ENCODE measurements around the gene C9orf78.

C9orf78 gene

GRCh38 chr9:129845373-129845772 lies 10.3 kb upstream of the C9orf78 start:
- DNase-seq (ENCODE audit: low read depth, low spot score): no peak

DNA sequence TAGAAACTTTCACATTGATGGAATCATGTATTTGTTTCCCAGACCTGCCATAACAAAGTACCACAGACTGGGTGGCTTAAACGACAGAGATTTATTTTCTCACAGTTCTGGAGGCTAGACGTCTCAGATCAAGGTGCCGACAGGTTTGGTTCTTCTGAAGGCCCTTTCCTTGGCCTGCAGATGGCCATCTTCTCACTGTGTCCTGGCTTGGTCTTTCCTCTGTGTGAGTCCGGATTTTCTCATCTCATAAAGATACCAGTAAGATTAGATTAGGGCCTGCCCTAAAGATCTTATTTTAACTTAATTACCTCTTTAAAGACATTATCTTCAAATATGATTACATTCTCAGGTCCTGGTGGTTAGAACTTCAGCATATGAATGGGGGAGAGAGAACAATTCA lies 6.0 kb upstream of the C9orf78 start:
- DNase-seq (ENCODE audit: low read depth, low spot score): no peak

DNA sequence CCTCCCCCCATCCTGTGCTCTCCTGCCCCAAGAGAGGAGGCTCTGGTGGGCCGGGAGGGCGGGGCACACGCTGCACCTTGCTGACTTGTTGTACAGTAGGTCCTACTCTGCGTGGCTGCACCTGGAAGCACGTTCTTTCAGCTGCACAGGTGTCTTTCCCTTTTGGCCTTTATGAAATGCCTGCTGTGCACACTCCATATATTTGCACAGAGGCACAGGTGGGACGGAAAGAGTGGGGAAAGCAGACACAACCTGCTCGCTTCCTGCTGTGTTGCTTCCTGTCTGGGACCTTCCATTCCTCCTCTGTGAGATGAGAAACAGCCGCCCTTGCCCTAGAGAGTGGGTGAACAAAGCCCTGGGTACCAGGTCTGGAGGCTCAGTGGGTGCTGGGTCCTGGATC lies 5.0 kb upstream of the C9orf78 start:
- DNase-seq (ENCODE audit: low read depth, low spot score): no peak

- no peak for DNase-seq (ENCODE audit: low read depth, low spot score)
Observed at GRCh38 chr9:129839324-129840023, 4.4 kb upstream of the C9orf78 start.

GRCh38 chr9:129838707-129839259 lies 3.7 kb upstream of the C9orf78 start:
- DNase-seq (ENCODE audit: low read depth, low spot score): peak; percentile 27

GRCh38 chr9:129836311-129837007 lies 1.4 kb upstream of the C9orf78 start:
- DNase-seq (ENCODE audit: low read depth, low spot score): peak; percentile 12

- no peak for DNase-seq (ENCODE audit: low read depth, low spot score)
Observed at GRCh38 chr9:129835860-129836223, 767 bp upstream of the C9orf78 start.

- no peak for DNase-seq (ENCODE audit: low read depth, low spot score)
Observed at GRCh38 chr9:129834489-129835127, 467 bp downstream of the C9orf78 start.

- DNase-seq (ENCODE audit: low read depth, low spot score): no peak
Observed at GRCh38 chr9:129832982-129833381, 2.1 kb downstream of the C9orf78 start.

GRCh38 chr9:129828969-129829368 lies 6.1 kb downstream of the C9orf78 start:
- no peak for DNase-seq (ENCODE audit: low read depth, low spot score)

DNA sequence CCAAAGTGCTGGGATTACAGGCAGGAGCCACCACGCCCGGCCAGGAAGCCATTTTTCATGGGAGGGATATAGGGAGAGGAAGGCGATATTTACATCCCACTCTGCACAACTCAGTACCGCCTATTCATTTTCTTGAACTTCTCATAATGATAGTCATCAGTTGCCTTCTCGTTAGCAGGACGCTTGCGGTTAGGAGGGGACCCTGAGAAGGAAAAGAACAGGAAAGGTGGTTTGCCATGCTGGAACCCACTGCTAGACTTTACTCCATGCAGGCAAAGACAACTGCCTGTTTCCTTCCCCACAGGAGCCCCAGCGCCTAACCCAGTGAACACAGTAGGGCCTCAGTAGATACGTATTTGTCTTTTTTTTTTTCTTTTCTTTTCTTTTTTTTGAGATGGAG lies 7.0 kb downstream of the C9orf78 start:
- DNase-seq (ENCODE audit: low read depth, low spot score): no peak

DNA sequence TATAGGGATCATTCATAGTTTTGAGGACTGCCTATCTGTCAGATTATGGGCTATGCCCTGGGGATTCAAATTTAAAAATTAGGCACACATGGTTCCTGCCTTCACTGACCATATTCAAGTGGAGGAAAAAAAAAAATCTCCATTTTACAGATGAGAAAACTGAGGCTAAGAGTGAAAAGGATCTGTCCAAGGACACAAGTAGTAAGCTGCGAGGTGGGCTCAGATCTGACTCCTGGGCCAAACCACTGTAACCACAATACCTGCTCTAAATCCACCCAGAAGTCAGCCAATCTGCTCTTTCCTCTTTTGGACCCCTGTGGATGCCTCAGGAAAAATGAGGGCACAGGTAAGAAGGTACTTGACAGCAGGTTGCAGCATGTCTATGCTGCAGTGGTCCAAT lies 8.3 kb downstream of the C9orf78 start:
- DNase-seq (ENCODE audit: low read depth, low spot score): no peak

DNA sequence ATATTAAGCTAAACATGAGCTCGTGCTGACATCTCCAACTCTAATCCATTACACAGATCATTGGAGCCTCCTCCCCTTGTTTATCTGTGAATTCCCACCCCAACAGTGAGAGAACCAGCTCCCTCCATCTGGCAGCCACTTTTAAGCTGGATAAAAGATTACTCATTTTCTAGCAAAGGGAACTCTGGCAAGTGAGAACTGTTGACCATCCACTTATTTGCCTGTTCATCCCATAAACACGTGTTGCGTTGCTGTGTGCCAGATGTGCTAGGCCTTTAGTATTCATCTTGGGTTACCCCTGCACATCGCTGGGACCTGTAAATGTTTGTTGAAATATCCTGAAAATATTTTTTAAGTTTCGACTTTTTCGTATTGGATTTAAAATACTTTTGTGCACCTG lies 8.7 kb downstream of the C9orf78 start:
- no peak for DNase-seq (ENCODE audit: low read depth, low spot score)

DNA sequence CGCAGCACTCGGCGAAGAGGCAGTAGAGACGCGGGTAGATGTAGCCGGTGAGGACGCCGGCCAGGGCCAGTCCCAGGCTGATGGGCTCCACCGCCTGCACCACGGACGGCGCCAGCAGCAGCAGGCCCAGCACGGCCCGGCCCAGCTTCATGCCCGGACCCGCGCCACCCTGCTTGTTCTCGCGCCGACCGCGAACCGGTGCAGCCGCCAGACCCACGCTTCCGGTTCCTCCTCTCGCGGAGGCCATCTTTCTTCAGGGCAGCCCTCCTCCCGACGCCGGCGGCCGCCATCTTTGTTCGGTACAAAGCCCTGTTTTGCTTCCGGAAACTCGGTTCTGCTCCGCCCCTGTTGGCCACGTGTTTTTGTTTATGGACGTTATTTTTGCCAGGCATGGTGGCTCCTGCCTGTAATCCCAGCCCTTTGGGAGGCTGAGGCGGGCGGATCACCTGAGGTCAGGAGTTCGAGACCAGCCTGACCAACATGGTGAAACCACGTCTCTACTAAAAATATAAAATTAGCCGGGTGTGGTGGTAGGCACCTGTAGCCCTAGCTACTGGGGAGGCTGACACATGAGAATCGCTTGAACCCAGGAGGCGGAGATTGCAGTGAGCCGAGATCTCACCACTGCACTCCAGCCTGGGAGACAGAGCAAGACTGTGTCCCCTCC lies 11.0 kb downstream of the C9orf78 start, which contains the start of gene TOR1A:
TSS of gene TOR1A (minus strand) at position 202 of the 667 bp plus-strand sequence. CDS start at position 151, 51 bp downstream.
- peak; percentile 98 for DNase-seq (ENCODE audit: low read depth, low spot score)

GRCh38 chr9:129823542-129823934 lies 11.5 kb downstream of the C9orf78 start:
- DNase-seq (ENCODE audit: low read depth, low spot score): no peak

- peak; percentile 27 for DNase-seq (ENCODE audit: low read depth, low spot score)
Observed at GRCh38 chr9:129822898-129823541, 12.1 kb downstream of the C9orf78 start.

DNA sequence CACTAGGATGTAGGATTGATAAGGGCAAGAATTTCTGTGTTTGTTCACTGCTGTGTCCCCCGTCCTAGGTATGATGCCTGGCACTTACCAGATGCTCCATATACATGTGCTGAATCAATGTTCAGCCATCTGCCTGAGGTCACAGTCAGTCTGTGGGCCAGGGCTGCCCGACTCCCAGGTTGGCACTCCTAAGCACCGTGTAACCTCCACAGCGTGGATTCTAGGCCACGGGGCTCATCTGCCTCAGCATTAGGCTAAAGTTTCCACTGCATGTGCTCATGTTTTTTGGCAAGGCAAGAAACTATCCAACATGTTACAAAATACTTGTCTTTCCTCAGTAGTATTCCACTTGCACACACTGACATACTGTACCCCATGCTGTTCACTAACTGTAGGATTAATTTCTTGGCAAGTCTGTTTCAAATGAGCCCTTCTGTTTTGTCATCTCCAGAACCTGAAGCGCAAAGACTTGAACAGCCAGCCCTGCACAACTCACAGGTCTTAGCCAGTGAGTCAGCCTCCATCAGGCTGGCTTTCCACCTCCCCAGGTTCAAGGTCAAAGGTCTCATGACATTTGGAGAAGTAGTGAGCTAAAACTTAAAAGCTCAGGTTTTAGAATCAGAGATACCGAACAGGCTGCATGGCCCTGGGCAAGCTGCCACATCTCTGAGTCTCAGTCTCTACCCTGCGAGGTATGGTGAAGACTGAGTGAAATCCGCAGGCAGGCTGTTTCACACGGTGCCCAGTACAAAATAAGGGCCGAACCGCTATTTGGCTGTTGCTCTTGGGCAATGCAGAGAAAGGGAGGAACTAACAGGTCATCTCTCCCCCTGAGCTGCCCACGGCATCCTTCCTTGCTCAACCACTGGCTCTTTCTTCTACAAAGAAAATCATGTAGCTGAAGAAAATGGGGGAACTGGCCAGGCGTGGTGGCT lies 18.3 kb downstream of the C9orf78 start:
- no peak for DNase-seq (ENCODE audit: low read depth, low spot score)

DNA sequence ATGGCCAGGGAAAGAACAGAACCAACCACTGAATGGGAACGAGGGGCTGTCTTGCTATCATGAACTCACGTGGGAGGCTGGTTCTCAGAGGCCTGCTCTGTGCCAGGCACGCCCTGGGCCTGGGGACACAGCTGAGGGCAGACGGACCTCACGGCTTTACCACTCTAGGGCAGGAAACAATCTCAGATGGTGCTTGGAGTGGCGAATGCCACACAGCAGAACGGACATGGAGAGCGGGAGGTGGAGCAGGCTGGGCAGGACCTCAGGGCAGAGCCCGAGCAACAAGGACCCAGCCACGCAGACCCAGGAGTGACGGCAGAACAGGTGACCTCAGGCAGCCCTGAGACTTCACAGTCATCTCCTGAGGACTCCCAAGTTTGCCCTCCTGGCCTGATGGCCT lies 19.8 kb downstream of the C9orf78 start:
- no peak for DNase-seq (ENCODE audit: low read depth, low spot score)

- DNase-seq (ENCODE audit: low read depth, low spot score): no peak
Observed at GRCh38 chr9:129814432-129815223, 20.4 kb downstream of the C9orf78 start.

- DNase-seq (ENCODE audit: low read depth, low spot score): no peak
Observed at GRCh38 chr9:129813661-129814060, 21.4 kb downstream of the C9orf78 start.

Data from ELF-1 (cell line).